Prostate gland (tissue), 2 donors: Measurements from ENCODE around the gene CAPN15. TPM values are rescaled to one million over a fixed set of nuclear protein-coding genes. Genes with fewer than 3 reads are reported as not detected.
"Not testable (repeated sequence)": the region's sequence is repeated elsewhere in the genome, so short reads cannot be mapped to it uniquely, and the experiment has no call there.

Experiments
- DNase-seq: peaks from one replicate; pipeline ENCODE4 v3.0.0-alpha.2; 2019; ENCODE audit warnings: low spot score
- H3K27ac ChIP-seq, 2 donors: fragments of 200-600 bp; sonication (generic); 2 replicates each; pipeline ENCODE4 v1.5.1; 2017 to 2019
- H3K27me3 ChIP-seq: fragments of 200-600 bp; sonication (generic); replicated peaks from 2 replicates; pipeline ENCODE4 v1.5.1; 2019; ENCODE audit not compliant: insufficient read depth
- H3K36me3 ChIP-seq, 2 donors: fragments of 200-600 bp; sonication (generic); 1 replicate in 1 of 2; 2 replicates in 1 of 2; pipeline versions ENCODE4 v1.5.1 to v1.8.1; 2017 to 2019
- H3K4me1 ChIP-seq: fragments of 200-600 bp; sonication (generic); replicated peaks from 2 replicates; pipeline ENCODE4 v1.5.1; 2019
- H3K4me3 ChIP-seq, 2 donors: fragments of 200-600 bp; sonication (generic); 2 replicates each; pipeline ENCODE4 v1.5.1; 2017 to 2019
- H3K9me3 ChIP-seq: fragments of 200-600 bp; sonication (generic); 2 replicates; pipeline ENCODE4 v1.5.1; 2017
- CTCF ChIP-seq, 4 experiments: fragments of 200-600 bp in 2 of 4; fragments of 450-650 bp in 2 of 4; sonication (generic) in 2 of 4; IDR thresholded peaks; 1 replicate in 3 of 4; 2 replicates in 1 of 4; pipeline ENCODE4 v1.5.1; 2016 to 2019; ENCODE audit warnings: antibody characterized with exemption in 4 of 4, mild to moderate bottlenecking in 2 of 4, moderate library complexity in 2 of 4
- POLR2A ChIP-seq: fragments of 450-650 bp; IDR thresholded peaks from one replicate; pipeline ENCODE4 v1.6.1; 2016; ENCODE audit warnings: antibody characterized with exemption, mild to moderate bottlenecking
- POLR2AphosphoS5 ChIP-seq: sonication (generic); formaldehyde crosslinking; IDR thresholded peaks from one replicate; pipeline ENCODE4 v1.6.1; 2017; ENCODE audit warnings: antibody characterized with exemption
- WGBS: methylation state at CpG from one replicate; pipeline ENCODE4 v1.1.5; 2018; 5-methylcytosine and 5-hydroxymethylcytosine counted together
- intact Hi-C: fragments of 100-400 bp; cut with DNase I; formaldehyde crosslinking; loops from one replicate; pipeline ENCODE4 v1.14.2; 2022
- total RNA-seq, 2 donors: library from RNA; depleted of rRNA; stranded (reverse); fragments of >200 nt; gene quantifications; one replicate each; pipeline ENCODE4 v1.1.0, GENCODE V29; 2016

Gene CAPN15
- total RNA-seq, 2 donors from 2014 or later, result 59.7 to 80.7 TPM

GRCh38 chr16:502179-502943, 25.2 kb upstream of the CAPN15 start:
- H3K36me3 ChIP-seq, result no peaks in the 10 kb centered on the region
- no peak for DNase-seq
- intact Hi-C loops, result no loop called here
- no peaks in the 10 kb centered on the region for H3K27me3 ChIP-seq
- no peaks in the 10 kb centered on the region for H3K9me3 ChIP-seq
- H3K4me1 ChIP-seq, result no peaks in the 10 kb centered on the region
- WGBS, result 71% methylated on average over 22 of the region's 22 CpGs
- peak overlapping the region in 1 of 2 donors; percentile 19 for H3K27ac ChIP-seq
- no peak for TF ChIP-seq CTCF (IDR thresholded peaks at IDR 0.05)
- TF ChIP-seq POLR2AphosphoS5, result no peak
- TF ChIP-seq POLR2A, result no peak
- H3K4me3 ChIP-seq, result no peak overlapping the region

- no peak for TF ChIP-seq POLR2A
- no peak for TF ChIP-seq POLR2AphosphoS5
- no peak for TF ChIP-seq CTCF (IDR thresholded peaks at IDR 0.05)
- Histone ChIP-seq H3K27ac (no peak overlapping the region), H3K9me3 (no peaks in the 10 kb centered on the region), H3K27me3 (no peaks in the 10 kb centered on the region), H3K4me1 (no peaks in the 10 kb centered on the region), H3K36me3 (no peaks in the 10 kb centered on the region), H3K4me3 (no peak overlapping the region)
- no peak for DNase-seq
- intact Hi-C loops, result no loop called here
- WGBS, result 93% methylated on average over 23 of the region's 23 CpGs
Measured at GRCh38 chr16:503150-504071, 24.1 kb upstream of the CAPN15 start.

- H3K27me3 ChIP-seq, result no peaks in the 10 kb centered on the region
- intact Hi-C loops, result no loop called here
- no peaks in the 10 kb centered on the region for H3K9me3 ChIP-seq
- 85% methylated on average over 32 of the region's 33 CpGs for WGBS
- H3K36me3 ChIP-seq, result no peaks in the 10 kb centered on the region
- no peak overlapping the region for H3K4me3 ChIP-seq
- H3K4me1 ChIP-seq, result no peaks in the 10 kb centered on the region
- H3K27ac ChIP-seq, result no peak overlapping the region
- no peak for DNase-seq
- TF ChIP-seq POLR2AphosphoS5 (no peak), POLR2A (no peak), CTCF (IDR thresholded peaks at IDR 0.05) (no peak)
Measured at GRCh38 chr16:505479-506245, 21.9 kb upstream of the CAPN15 start.

GRCh38 chr16:506246-506546, 21.3 kb upstream of the CAPN15 start:
- no peak overlapping the region for H3K4me3 ChIP-seq
- no peaks in the 10 kb centered on the region for H3K36me3 ChIP-seq
- no peaks in the 10 kb centered on the region for H3K27me3 ChIP-seq
- intact Hi-C loops, result no loop called here
- H3K9me3 ChIP-seq, result no peaks in the 10 kb centered on the region
- no peak overlapping the region for H3K27ac ChIP-seq
- no peak for TF ChIP-seq CTCF (IDR thresholded peaks at IDR 0.05)
- no peak for TF ChIP-seq POLR2AphosphoS5
- no peak for TF ChIP-seq POLR2A
- WGBS, result 91% methylated on average over 7 of the region's 7 CpGs
- no peaks in the 10 kb centered on the region for H3K4me1 ChIP-seq
- no peak for DNase-seq

- DNase-seq, H3K36me3 ChIP-seq, H3K27ac ChIP-seq, intact Hi-C loops, H3K4me1 ChIP-seq, H3K27me3 ChIP-seq, H3K4me3 ChIP-seq, H3K9me3 ChIP-seq: not testable (repeated sequence)
- WGBS, result 84% methylated on average over 14 of the region's 14 CpGs
Measured at GRCh38 chr16:507527-507926, 20.0 kb upstream of the CAPN15 start.
